GM19397 (cell line): ENCODE data around the gene DEPP1.

Source experiments
- ATAC-seq: cut with Tn5 transposase; IDR thresholded peaks from one replicate; pipeline ENCODE4 v1.9.1; 2021; ENCODE audit warnings: mild to moderate bottlenecking, moderate library complexity; ENCODE audit not compliant: unreplicated experiment

DEPP1 gene

GRCh38 chr10:44935201-44935965 lies 43.2 kb downstream of the DEPP1 start:
- ATAC-seq: no peak

GRCh38 chr10:44934416-44935200 lies 44.0 kb downstream of the DEPP1 start:
- ATAC-seq: no peak

DNA sequence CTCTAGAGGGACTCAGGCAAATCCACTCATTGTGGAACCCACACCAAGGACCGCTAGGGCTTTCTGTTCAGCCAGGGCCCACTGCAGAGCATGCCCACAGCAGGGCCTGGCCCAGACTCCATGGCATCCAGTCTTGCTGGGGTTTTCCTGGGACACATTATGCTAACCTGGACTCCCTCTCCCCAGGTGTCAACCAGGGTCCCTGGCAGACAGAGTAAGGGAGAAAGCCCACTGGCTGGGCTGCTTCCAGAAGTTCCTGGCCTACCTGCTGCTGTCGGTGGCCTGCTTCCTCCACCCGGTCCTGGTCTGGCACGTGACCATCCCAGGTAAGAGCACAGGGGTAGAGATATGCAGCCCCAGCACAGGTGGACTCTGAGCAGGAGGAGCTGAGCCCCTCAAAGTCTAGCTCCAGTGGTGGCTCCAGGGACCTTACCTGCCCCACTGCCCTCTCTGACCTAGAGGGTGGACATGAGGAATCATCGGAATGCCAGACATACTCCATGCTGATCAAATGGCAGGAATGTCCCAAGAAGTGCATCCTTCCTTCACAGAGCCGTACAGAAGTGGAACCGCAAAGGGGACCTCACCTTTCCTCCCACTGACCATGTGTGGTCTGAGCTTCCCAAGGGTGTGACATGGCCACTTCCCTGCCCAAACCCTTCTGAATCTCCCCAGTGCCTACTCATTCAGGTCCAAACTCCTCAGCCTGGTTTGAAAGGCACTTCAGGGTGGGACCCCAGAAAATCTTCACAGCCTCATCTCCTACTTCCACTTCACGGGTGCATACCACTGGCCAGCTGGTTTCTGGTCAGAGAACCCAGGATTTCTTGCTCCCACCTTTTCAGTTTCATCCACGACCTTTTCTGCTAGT lies 44.9 kb downstream of the DEPP1 start:
- ATAC-seq: no peak

DNA sequence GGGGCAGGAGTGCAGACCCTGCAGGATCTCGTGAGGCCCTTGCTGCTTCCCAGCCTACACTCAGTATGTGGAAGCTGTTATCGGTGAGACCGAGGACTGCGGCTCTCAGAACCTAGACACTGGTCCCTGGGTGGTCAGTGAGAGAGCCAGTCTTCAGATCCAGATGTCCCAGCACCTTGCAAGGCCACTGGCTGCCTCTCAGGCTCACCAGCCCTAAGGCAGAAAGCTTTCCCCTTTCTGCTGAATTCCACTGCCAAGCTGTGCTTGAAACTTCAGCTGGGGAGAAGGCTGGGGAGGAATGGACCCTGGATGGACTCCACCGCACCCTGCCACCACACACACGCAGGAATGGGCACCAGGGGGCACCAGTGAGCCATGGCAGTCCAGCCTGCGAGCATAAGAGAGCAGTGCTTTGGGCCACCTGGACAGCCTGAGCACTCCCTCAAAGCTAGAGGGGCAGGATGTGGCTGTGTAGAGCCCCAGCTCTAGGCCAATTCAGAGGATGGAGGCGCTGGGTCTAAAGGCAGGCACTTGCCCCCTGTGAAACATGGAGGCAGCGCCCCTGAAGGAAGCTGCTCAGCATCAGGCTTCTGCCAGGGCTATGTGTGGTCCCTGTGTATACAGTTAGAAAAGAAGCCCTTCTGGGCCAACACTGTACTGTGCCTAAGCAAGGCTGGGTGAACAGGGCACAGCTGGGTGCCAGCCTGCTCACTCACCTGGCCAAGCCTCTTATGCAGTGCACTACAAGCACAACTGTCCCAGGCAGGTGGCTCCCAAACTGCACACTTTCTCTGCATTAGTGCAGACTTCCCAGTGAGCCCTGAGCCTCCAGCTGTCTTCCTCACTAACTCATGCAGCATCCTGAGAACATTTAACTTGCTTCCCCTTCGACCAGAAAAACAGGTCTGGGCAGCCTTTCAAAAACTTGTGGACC lies 45.8 kb downstream of the DEPP1 start:
- ATAC-seq: peak; percentile 94

DNA sequence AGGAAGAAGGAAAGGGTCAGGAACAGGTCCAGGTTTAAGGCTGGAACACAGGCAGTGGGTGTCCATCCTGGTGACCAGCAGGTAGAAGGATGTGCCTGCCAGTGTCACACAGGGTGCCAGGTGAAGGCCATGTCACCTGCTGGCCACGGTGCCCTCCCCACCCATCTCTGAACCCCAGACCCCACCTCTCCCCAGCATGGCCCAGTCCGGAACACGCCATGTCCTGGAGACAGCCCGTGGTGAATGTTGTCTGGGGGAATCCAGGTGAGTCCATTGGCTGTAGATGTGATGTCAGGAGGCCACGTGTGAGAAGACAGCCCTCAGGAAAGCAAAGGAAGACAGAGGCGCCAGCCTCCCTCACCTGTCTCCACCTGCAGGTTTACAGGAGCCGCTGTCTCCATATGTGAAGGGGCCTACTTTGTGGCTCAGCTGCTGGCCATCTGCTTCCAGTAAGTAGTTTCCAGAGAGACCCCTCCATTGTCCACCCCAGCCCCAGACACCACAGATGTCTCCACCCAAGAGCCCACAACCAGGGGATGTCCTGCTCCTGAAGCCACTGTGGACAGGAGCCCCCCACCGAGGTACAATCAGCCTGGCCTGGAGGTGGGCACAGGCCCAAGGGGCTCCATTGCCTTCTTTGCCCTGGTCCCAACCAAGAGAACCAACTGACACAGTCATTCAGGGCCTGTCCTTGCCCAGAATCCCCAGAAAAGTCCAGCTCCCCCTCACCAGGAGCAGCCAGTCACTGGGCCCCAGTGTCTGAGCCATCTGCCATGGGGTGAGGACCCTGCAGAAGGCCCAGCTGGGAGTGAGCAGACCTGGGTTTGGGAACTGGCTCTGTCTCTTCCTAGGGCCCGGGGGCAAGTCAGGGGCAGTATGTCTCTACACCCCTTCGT lies 46.7 kb downstream of the DEPP1 start:
- no peak for ATAC-seq

DNA sequence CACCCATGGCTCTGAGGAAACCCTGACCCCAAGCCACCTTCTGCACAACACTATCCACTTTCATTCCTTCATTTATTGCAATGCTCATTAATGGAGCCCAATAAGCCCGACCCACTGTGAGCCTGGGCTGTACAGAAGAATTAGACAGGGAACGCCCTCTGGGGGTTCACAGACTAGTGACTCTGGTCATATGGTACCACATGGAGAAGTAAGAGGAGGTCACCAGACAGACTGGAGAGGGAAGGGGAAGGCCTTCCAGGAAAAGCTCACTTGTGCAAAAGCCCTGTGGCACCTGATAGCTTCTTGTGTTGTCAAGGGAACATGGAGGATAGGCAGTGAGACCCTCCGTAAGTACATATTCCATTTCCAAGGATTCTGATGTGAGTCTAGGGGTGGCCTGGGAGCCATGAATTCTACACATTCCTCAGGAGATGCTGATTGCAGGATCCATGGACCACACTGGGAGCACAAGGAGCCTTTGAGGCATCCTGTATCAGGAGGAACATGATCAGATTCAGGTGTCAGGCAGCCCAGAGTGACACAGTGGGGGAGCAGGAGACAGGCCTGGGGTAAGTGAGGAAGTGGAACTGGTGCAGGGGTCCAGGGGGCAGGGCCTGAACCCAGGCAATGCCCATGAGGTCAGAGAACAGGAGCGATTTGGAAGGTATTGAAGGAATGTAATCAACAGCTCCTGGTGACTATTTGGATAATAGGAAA lies 47.5 kb downstream of the DEPP1 start:
- no peak for ATAC-seq

- no peak for ATAC-seq
These were observed 49.0 kb downstream of the DEPP1 start for GRCh38 chr10:44929356-44930255.

GRCh38 chr10:44928462-44928861 lies 50.1 kb downstream of the DEPP1 start:
- no peak for ATAC-seq

- ATAC-seq: no peak
These were observed 51.3 kb downstream of the DEPP1 start for GRCh38 chr10:44927352-44927751.

DNA sequence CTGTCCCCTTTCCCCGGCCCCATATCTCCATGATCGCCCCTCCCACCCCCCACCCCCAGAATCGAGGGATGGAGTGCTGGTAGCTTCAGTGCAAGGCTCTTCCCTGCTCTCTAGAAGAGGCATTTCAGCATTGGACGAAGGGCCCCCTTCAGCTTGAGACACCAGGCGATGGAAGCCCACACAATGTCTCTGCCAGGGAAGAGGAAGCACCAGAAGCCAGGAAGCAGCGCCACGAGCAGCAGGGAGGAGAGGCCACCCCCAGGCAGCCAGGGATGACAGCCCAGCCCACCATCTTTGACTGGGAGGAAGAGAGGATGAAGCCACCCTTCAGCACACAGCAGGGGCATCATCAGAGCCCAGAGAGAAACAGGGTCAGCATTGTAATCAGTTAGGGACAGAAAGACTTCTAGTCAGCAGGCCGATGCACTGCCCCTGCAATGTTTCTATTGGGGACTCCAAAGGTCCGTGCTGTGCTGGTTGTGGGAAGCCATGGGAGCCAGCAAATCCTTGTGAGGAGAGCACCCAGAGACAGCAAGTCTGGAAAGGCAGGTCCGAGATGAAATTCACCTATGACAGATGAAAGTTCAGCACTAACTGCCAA lies 51.8 kb downstream of the DEPP1 start:
- ATAC-seq: no peak
